ENCODE data around the gene PLPP6. TPM values are rescaled to one million over a fixed set of nuclear protein-coding genes. Genes with fewer than 3 reads are reported as not detected.

Gene PLPP6
- total and polyA plus RNA-seq, 2 of the 13 experiments (the other 11 are each of a cell fraction or from before 2014, with no cell fraction given), result 12.1 to 15.5 TPM

DNA sequence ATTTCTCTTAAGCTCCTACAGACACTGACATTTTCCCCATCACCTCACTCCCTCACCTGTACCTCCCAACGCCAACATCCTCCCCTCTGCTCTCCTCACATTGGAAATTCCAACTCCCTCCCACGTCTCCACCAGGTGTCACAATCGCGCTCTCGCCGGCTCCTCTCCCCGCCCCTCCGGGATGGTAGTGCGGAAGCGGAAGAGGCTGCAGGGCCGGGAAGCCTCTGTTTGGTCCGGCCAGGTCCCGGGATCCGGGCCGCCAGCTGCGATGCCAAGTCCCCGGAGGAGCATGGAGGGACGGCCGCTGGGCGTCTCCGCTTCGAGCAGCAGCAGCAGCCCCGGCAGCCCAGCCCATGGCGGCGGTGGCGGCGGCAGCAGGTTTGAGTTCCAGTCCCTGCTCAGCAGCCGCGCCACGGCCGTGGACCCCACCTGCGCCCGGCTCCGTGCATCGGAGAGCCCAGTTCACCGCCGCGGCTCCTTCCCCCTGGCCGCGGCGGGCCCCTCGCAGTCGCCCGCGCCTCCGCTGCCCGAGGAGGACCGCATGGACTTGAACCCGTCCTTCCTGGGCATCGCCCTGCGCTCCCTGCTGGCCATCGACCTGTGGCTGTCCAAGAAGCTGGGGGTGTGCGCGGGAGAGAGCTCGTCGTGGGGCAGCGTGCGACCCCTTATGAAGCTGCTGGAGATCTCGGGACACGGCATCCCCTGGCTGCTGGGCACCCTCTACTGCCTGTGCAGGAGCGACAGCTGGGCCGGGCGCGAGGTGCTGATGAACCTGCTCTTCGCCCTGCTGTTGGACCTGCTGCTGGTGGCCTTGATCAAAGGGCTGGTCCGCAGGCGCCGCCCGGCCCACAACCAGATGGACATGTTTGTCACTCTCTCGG lies at the start of gene PLPP6 (continued):
- TF ChIP-seq CBX2 (IDR thresholded peaks at IDR 0.05; ENCODE audit: low read depth, low read length) (no peak), CBX2 (CRISPR knock-in tag; IDR thresholded peaks at IDR 0.05; ENCODE audit: low read depth) (no peak), ZNF558 (CRISPR knock-in tag; IDR thresholded peaks at IDR 0.05; ENCODE audit: borderline replicate concordance) (no peak), ZNF83 (CRISPR knock-in tag; IDR thresholded peaks at IDR 0.05; ENCODE audit: borderline replicate concordance) (0 out of 2 replicates have a peak, but pooled peaks have one; percentile 72), POLR2G (IDR thresholded peaks at IDR 0.05; ENCODE audit: low read depth, low read length) (peak; percentile 90), HDAC1 (CRISPR knock-in tag; IDR thresholded peaks at IDR 0.05) (peak; percentile 94), KAT8 (CRISPR knock-in tag; IDR thresholded peaks at IDR 0.05) (peak; percentile 93), ZSCAN25 (CRISPR knock-in tag; IDR thresholded peaks at IDR 0.05) (peak; percentile 9; the same call in 1 of the 2 replicates), CBX5 (CRISPR knock-in tag; IDR thresholded peaks at IDR 0.05; ENCODE audit: borderline replicate concordance) (0 out of 2 replicates have a peak, but pooled peaks have one; percentile 66), ZNF343 (CRISPR knock-in tag; IDR thresholded peaks at IDR 0.05) (peak; percentile 94), SIN3A (IDR thresholded peaks at IDR 0.05; ENCODE audit: borderline replicate concordance, low read depth, low read length) (peak; percentile 90), ZNF570 (CRISPR knock-in tag; IDR thresholded peaks at IDR 0.05; ENCODE audit: borderline replicate concordance) (no peak), HES4 (CRISPR knock-in tag; IDR thresholded peaks at IDR 0.05; ENCODE audit: borderline replicate concordance) (peak; percentile 52; the same call in 1 of the 2 replicates), ZNF350 (CRISPR knock-in tag; IDR thresholded peaks at IDR 0.05; ENCODE audit: borderline replicate concordance, low read depth) (peak; percentile 11; the same call in 1 of the 2 replicates), THAP11 (CRISPR knock-in tag; IDR thresholded peaks at IDR 0.05) (peak; percentile 84), ZNF746 (CRISPR knock-in tag; IDR thresholded peaks at IDR 0.05) (peak; percentile 53; the same call in 1 of the 2 replicates), YEATS2 (CRISPR knock-in tag; IDR thresholded peaks at IDR 0.05; ENCODE audit: borderline replicate concordance) (peak; percentile 83; the same call in 1 of the 2 replicates), ZNF709 (CRISPR knock-in tag; IDR thresholded peaks at IDR 0.05) (peak; percentile 40; the same call in 1 of the 2 replicates), ZNF768 (CRISPR knock-in tag; IDR thresholded peaks at IDR 0.05) (peak; percentile 51; the same call in 1 of the 2 replicates)
- TF ChIP-seq, protein P1, sequence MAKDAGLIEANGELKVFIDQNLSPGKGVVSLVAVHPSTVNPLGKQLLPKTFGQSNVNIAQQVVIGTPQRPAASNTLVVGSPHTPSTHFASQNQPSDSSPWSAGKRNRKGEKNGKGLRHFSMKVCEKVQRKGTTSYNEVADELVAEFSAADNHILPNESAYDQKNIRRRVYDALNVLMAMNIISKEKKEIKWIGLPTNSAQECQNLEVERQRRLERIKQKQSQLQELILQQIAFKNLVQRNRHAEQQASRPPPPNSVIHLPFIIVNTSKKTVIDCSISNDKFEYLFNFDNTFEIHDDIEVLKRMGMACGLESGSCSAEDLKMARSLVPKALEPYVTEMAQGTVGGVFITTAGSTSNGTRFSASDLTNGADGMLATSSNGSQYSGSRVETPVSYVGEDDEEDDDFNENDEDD (CRISPR knock-in tag; IDR thresholded peaks at IDR 0.05; ENCODE audit: borderline replicate concordance), result peak; percentile 25; the same call in 1 of the 2 replicates
- TF ChIP-seq, protein P2, sequence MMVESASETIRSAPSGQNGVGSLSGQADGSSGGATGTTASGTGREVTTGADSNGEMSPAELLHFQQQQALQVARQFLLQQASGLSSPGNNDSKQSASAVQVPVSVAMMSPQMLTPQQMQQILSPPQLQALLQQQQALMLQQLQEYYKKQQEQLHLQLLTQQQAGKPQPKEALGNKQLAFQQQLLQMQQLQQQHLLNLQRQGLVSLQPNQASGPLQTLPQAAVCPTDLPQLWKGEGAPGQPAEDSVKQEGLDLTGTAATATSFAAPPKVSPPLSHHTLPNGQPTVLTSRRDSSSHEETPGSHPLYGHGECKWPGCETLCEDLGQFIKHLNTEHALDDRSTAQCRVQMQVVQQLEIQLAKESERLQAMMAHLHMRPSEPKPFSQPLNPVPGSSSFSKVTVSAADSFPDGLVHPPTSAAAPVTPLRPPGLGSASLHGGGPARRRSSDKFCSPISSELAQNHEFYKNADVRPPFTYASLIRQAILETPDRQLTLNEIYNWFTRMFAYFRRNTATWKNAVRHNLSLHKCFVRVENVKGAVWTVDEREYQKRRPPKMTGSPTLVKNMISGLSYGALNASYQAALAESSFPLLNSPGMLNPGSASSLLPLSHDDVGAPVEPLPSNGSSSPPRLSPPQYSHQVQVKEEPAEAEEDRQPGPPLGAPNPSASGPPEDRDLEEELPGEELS (CRISPR knock-in tag; IDR thresholded peaks at IDR 0.05), result peak; percentile 52
- TF ChIP-seq, protein P3, sequence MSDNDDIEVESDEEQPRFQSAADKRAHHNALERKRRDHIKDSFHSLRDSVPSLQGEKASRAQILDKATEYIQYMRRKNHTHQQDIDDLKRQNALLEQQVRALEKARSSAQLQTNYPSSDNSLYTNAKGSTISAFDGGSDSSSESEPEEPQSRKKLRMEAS (IDR thresholded peaks at IDR 0.05), result peak; percentile 53; the same call in 1 of the 2 replicates
- TF ChIP-seq, protein P4, sequence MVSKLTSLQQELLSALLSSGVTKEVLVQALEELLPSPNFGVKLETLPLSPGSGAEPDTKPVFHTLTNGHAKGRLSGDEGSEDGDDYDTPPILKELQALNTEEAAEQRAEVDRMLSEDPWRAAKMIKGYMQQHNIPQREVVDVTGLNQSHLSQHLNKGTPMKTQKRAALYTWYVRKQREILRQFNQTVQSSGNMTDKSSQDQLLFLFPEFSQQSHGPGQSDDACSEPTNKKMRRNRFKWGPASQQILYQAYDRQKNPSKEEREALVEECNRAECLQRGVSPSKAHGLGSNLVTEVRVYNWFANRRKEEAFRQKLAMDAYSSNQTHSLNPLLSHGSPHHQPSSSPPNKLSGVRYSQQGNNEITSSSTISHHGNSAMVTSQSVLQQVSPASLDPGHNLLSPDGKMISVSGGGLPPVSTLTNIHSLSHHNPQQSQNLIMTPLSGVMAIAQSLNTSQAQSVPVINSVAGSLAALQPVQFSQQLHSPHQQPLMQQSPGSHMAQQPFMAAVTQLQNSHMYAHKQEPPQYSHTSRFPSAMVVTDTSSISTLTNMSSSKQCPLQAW (CRISPR knock-in tag; IDR thresholded peaks at IDR 0.05), result peak; percentile 92

Data from HepG2 (cell line).